LNCAP (cell line): ENCODE data around the gene IFNA1.
A peak's percentile ranks its signal among the peaks of the same experiment; 100 is the strongest.

Source experiments
- CTCF ChIP-seq: fragments of 450-650 bp; IDR thresholded peaks from 2 replicates; pipeline ENCODE4 v1.5.1; 2017; ENCODE audit warnings: mild to moderate bottlenecking

Gene IFNA1

GRCh38 chr9:21429191-21429590 is 11.0 kb upstream of the IFNA1 start:
- TF ChIP-seq CTCF = no peak

DNA sequence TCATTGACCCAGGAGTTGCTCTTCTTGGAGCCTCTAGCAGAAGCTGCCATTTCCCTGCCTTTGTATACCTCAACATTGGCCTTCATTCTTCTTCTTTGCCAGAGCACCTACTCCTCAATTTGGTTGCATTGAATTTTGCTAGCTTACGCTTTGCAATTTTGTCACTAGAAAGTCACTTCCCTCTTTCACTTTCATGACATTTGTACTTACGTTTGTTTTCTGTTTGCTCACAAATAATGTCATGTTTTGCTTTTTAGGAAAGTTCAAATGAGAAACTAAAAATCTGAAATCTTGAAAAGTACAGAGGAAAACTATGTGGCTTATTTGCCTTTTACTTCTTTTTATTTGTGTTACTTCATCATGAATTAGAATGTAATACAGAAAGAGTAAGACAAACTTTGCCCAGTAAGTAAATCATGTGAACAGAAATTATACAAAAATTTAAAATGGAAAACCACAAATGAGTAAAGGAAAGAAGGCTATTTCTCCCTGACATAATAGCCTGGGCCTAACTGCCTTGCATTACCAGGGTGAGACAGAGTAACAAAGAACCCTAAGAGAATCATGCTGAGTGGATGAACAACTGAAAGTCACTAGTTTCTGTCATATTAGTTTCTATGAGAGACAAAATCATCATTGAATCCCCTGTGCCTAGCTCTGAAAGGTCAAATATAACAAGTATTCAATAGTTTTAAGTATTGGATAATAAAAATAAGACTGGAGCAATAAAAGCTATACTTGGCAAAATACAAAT is 7.4 kb upstream of the IFNA1 start:
- no peak for TF ChIP-seq CTCF

DNA sequence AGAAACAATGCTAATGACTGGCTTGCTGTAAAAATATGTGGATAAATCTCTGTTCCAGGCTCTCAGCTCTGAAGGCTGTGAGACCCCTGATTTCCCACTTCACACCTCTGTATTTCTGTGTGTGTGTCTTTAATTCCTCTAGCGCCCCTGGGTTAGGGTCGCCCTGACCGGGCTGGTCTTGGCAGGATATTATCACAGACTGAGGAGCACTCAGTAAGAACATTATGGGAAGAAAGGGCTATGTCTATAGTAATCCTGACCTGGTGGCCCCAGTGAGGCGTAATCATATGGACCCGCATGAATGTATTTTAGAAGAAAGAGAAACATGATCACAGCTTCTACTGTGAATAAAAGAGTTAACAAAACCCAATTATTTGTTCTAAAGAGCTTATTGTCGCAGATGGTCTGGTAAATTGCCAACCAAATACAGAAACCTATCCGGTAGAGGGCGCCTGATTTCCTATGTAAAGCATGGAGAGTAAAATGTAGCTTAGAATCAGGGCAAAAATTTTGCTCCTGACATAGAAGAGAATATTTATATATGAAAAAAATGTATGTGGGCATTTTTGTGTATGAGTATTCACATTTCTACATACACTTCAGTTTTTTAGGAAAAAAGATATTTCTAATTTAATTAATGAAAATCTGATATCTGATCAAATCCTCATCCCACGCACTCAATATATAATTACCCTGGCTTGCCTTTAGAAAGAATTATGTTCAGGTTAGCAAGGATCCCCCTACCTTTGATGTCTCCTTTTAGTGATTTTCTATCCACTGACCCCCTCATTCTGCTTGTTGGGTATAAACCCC is 5.8 kb upstream of the IFNA1 start:
- TF ChIP-seq CTCF = peak; percentile 77

DNA sequence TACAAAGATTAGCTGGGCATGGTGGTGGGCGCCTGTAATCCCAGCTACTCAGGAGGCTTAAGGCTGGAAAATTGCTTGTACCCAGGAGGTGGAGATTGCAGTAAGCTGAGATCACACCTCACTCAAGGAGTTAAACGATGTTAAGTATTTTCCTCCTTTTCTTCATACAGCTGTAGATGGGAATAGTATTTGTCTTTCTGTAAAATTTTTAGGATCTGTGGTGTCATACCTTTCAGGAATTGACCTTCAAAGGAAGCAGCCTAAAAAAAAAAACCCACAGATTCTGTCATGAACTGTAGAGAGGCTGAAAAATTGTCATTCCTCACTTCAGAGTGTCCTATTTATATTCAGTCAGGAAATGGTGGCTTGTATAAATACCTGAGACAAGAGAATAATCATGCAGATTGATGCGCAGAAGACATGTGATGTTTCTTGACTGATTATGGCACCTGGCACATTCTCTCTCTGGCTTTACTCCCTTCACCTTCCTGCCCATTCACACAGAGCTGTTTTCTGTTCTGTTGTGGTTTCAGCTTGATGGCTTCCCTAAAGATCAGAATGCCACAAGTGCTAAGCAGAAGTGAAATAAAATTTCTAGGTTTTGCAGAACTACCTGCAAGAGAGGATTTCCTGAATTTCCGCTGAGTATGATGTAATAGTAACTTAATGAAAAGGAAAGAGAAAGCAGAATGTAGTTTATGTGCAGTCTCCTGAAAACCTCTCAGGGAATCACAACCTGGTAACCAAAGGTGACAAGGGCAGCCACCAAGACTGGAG is 3.8 kb downstream of the IFNA1 start:
- TF ChIP-seq CTCF = no peak

- no peak for TF ChIP-seq CTCF
Measured at GRCh38 chr9:21450733-21451394, 10.6 kb downstream of the IFNA1 start.

DNA sequence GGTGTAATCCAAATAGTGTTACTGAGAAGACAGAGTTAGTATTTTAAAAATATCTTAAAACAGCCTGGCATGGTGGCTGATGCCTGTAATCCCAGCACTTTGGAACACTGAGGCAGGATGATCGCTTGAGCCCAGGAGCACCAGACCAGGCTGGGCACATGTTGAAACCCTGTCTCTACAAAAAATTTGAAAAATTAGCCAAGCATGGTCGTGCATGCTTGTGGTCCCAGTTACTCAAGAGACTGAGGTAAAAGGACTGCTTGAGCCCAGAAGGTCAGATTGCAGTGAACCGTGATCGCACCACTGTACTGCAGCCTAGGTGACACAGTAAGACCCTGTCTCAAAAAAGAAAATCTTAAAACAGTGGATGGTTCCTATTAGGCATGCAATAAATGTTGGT is 12.4 kb downstream of the IFNA1 start:
- no peak for TF ChIP-seq CTCF

- TF ChIP-seq CTCF = no peak
Measured at GRCh38 chr9:21454149-21454548, 13.9 kb downstream of the IFNA1 start.
